ENCODE data around the gene CD47.

DNA sequence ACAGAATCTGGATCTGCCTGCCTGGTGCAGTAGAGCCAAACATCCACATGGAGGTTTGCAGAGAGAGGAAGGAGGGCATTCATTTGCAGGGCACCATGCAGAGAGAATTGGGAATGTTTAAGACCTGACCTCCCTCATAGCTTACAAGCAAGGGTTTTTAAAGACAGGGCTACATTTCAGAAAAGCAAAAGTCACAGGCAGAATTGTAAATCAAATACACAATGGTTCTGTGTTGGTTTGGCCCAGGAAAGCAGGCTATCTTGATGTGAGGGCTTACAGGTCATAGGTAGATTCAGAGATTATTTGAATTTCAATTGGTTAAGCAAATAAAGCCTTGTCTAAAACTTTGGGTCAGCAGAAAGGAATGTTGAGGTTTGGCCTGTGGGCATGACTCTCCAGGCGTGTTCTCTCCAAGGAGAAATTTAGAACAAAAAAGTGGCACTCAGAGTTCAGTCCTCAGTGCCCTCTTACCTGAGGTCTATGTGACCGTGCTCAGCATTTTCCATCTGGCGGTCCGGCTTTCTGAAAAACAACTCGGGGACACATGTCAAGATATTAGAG lies 91.5 kb downstream of the CD47 start:
- TF ChIP-seq, protein P1, sequence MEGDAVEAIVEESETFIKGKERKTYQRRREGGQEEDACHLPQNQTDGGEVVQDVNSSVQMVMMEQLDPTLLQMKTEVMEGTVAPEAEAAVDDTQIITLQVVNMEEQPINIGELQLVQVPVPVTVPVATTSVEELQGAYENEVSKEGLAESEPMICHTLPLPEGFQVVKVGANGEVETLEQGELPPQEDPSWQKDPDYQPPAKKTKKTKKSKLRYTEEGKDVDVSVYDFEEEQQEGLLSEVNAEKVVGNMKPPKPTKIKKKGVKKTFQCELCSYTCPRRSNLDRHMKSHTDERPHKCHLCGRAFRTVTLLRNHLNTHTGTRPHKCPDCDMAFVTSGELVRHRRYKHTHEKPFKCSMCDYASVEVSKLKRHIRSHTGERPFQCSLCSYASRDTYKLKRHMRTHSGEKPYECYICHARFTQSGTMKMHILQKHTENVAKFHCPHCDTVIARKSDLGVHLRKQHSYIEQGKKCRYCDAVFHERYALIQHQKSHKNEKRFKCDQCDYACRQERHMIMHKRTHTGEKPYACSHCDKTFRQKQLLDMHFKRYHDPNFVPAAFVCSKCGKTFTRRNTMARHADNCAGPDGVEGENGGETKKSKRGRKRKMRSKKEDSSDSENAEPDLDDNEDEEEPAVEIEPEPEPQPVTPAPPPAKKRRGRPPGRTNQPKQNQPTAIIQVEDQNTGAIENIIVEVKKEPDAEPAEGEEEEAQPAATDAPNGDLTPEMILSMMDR (IDR thresholded peaks at IDR 0.05) = no peak
- TF ChIP-seq POLR2A (IDR thresholded peaks at IDR 0.05) = no peak
- TF ChIP-seq POLR2AphosphoS5 (IDR thresholded peaks at IDR 0.05) = peak in 1 of 3 donors; percentile 56

All from stomach (tissue), 4 donors.